Heart left ventricle (tissue), 13 donors: Measurements from ENCODE around the gene B3GNT3.

ENCODE experiments used
- CTCF ChIP-seq, 12 donors: fragments of 200-600 bp; sonication (generic) in 4 of 12; IDR thresholded peaks; one replicate each; pipeline versions ENCODE4 v1.5.0 to v1.8.0; 2018 to 2022; ENCODE audit warnings: antibody characterized with exemption in 12 of 12, mild to moderate bottlenecking in 5 of 12
- POLR2A ChIP-seq, 2 donors: fragments of 450-650 bp; IDR thresholded peaks; one replicate each; pipeline ENCODE4 v1.6.1; 2017; ENCODE audit warnings: antibody characterized with exemption in 2 of 2, mild to moderate bottlenecking in 2 of 2, moderate library complexity in 2 of 2
- donor health status: ischemic (EF 13 %, LVEDD 7.1; RV severe dilation, severe dysfunction).
- donor health status: DM: no; HTN: yes; CAD: no.
- donor health status: DM: no; HTN: no; CAD: no.
- donor health status: ischemic (EF 25% LVEDD 6.9; RV normal size, moderate dysfunction).
- donor health status: ischemic (EF 25% LVEDD 5.7; RV mildly dilated, moderate dysfunction).
- donor health status: ischemic (EF 35%, LVEDD 5.7; RV mildly dilated, moderate dysfunction).
- donor health status: nonischemic (EF 11% LVEDD 7.7; RV severe dilation, severe dysfunction).
- donor health status: DM: yes; HTN: yes; CAD: no.
- donor health status: PGD.
- donor health status: ischemic (EF 29% LVEDD 5.4; RV normal size, mild dysfunction).
- donor health status: nonischemic (EF 23%, LVEDD 6.1; RV moderate dilation, normal function).

DNA sequence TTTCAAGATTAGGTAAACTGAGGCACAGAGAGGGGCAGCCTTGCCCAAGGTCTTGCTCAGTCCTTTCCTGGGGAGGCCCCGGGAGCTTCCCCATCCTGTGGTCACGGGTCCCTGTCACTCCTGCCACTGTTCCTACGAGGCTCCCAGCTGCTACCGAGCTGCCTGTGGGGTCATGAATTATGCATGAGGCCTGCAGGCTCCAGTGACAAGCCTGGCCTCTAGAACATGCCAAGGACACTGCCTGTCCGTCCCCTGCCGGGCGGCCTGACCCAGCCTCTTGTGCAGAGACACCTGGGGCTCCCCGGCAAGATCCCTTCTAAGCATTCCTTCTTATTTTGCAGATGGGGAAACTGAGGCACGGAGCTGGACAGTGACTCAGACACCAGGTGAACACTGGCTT is 41.0 kb upstream of the B3GNT3 start:
- TF ChIP-seq POLR2A (IDR thresholded peaks at IDR 0.05) (no peak), CTCF (IDR thresholded peaks at IDR 0.05) (no peak)
